Measurements from ENCODE around the gene LDLRAD4.

LDLRAD4 gene

GRCh38 chr18:13268158-13269012 is 49.8 kb downstream of the LDLRAD4 start:
- no peak for DNase-seq

- DNase-seq, result no peak
Observed at GRCh38 chr18:13269013-13269280, 50.4 kb downstream of the LDLRAD4 start.

- no peak for DNase-seq
Observed at GRCh38 chr18:13269521-13270011, 51.0 kb downstream of the LDLRAD4 start.

DNA sequence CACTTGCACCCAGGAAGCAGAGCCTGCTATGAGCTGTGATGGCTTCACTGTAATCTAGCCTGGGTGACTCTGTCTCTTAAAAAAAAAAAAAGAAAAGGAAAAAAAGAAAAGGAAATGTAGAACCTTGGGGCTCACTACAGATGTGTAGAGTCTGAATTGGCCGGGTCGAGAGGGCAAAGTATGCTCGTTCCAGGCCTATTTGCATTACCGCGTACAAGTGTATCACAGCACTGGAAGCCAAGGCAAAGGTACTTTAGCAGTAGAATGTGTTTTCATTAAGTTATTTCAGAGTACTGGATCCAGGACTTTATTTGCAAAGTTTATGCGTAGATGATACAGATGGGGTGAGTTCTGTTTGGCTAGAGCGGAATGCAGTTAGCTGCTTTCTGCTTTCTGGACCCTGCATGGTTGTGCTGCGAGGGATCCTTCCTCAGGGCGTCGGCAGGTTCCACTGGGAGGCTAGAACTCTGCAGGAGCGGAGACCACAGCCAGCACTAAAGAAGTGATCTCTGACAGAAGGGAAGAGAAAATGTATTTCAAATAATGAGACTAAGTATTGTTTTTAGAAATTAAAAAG is 51.8 kb downstream of the LDLRAD4 start:
- DNase-seq, result no peak

DNA sequence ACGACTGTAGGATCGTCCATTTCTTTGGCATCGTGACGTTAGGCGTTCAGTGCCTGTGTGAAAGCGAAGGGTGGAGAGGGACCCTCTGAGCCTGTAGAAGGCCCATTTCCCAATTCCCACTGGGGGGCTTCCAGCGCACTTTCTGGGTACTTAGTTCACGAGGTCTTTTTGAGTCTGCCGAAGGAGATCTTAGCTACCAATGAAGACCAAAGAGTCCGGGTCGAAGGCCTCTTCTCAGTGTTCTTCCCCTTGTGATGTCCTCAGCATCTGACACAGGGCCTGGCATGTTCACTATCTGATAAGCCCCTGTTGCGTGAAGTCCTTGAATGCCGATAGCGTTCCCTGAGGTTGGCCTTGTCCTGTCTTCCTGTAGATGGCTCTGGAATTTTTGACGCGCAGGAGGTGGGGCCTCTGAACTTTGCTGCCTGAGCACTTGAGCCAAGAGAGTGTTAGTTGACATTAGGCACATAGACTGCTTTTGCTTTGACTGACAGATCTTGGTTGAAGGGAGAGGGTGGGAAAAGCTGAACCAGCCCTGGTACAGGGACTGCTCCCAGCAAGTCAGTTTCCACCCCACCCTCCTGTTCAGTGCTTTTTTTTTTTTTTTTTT is 52.8 kb downstream of the LDLRAD4 start:
- DNase-seq, result no peak

DNA sequence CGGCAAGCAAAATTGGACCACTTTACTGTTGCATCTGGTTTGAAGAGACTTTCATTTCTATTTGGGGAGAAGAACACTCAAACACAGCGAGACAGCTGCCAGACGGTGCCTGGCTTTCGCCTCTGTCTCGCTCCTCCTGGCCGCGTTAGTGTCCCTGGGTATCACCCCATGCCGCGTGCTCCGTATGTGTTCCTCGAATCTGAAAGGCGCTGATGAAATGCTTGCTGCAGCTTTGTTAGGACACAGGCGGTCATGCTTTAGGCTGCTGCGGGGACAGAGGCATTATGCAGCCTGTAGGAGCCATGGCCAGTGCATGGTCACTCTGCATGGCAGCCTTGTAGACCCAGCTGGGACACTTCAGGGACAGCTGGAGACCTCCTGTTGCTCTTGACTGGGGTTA is 53.9 kb downstream of the LDLRAD4 start:
- DNase-seq, result no peak

GRCh38 chr18:13273800-13274199 is 55.2 kb downstream of the LDLRAD4 start:
- no peak for DNase-seq

DNA sequence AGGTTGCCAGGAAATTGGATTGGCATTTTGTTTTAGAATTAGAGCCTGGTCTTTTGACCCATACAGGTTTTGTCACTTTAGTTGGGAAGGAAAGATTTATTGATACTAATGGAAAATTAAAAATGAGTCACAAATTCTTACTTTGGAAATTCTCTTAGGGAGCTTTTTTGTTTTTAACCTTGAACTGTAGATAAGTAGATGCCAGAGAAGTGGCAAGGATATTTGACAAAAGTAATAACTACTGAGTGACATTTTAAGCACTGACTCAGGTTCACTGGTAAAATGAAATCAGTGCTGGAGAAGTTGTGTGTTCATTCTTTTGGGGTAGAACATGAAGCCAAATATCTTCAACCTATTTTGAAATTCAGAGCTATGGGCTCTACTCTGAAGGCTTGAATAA is 56.5 kb downstream of the LDLRAD4 start:
- no peak for DNase-seq

DNA sequence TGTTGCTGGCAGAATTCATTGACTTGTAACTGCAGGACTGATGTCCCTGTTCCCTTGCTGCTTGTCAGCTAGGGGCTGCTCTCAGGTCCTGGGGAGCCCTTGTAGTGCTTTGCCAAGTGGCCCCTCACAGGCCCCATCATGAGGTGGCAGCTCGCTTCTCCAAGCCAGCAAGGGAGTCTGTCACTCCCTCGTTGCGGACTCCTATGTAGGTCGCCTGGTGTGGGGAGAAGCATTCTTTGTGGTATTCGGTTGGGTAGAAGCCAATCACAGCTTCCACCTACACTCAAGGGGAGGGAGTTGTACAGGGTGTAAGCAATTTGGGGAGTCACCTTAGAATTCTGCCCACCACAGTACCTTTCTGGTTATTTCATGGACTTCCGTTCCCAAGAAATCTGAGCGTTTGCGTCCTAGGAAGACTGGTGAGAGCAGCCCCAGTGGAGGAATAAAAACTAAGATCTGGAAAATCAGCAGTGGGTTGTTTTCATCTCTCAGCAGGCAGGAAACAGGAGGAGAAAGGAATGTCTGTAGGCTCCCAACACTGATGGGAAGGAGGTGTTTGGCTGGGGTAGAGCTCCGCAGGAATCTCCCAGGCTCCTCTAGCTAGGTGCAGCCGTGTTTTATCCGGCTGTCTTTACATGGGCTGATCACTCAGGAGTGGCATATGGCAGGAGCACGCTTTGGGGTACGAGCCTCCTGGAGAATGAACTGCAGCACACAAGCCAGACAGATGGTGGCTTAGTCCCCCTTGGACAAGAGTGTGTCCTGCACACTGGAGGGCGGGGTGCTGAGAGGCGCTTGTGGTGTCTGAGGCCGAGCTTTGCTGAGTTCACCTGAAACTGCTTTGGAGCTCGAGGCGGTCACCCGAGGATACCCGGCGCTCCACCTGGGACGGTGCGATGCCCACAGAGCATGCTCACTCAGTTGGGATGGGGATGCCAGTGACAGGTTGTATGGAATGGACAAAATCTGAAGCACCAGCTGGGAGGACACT is 58.3 kb downstream of the LDLRAD4 start:
- no peak for DNase-seq

DNA sequence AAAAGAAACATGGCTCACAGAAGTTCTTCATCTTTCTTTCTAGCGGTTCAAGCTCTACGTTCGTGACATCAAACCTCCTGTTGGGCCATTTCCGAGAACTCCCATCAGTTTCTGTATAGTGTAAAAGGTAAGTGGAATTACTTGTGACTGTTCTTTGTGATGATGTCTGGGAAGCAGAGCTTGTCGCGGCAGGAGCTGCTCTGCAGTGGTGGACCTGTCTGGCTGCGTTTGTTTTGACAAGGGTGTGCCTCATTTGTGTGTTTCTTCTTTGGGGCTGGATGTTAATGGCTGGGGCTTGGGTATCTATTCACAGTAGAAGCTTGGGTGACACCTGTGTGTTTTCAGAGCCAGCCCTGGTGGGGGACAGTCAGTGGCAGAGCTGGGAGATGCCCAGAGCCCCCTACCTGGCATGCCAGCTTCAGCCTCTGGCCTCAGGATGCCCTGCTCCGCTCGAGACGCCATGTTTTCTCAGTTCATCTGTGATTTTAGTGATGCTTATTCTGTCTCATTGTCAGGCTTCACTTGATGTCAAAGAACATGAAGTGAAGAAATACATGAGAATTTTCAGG is 59.6 kb downstream of the LDLRAD4 start:
- no peak for DNase-seq

GRCh38 chr18:13279181-13280069 is 60.9 kb downstream of the LDLRAD4 start:
- no peak for DNase-seq

DNA sequence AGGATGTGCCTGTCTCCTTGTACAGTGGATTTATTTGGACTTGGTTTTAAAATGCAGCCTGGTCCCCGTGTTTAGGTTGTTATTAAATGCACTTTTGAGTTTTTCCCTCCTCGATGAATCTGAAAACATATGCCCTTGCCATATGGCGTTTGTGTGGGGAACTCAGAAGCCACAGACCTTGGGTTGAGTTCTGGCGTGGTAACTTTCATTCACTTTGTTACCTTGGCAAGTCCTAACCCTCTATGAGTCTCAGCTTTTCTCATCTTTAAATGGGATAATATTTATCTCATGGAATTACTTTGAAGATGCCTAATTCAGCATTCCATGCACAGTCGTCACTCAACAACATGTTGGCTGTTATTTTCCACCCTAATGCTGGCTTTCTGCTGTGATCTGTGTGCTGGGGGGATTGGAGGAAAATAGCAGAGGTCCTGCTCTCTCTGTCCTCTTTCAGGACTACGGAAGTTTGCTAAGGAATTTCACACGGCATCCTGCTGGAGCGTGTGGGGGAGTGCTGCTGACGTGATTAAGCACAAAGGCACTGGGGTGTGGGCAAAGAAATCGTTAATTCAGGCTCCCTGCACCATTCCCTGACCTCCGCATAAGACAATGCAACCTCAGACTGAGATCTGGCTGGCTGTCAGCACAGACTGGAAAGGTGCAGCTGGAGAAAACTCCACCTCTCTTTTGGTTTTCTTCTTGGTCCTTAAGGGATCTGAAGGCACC is 61.7 kb downstream of the LDLRAD4 start:
- DNase-seq, result no peak

DNA sequence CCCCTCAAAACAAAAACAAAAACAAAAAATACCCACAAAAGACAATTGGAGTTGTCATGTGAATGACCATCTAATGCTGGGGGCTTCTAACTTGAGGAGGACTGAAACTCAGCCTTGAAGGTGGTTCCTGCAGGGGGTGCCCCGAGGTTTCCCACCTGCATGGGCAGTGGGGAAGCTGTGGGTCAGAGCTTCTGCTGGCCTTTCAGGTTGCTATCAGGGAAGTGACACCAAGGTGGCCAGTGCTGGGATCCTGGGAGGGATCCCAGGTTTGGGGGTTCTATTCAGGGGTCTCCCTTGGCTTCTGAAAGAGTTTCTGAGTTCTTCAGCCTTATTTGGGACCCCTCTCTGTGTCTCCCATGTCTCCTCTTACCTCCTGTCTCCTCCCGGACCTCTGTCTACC is 62.8 kb downstream of the LDLRAD4 start:
- DNase-seq, result no peak

GRCh38 chr18:13283746-13284145 is 65.2 kb downstream of the LDLRAD4 start:
- no peak for DNase-seq

DNA sequence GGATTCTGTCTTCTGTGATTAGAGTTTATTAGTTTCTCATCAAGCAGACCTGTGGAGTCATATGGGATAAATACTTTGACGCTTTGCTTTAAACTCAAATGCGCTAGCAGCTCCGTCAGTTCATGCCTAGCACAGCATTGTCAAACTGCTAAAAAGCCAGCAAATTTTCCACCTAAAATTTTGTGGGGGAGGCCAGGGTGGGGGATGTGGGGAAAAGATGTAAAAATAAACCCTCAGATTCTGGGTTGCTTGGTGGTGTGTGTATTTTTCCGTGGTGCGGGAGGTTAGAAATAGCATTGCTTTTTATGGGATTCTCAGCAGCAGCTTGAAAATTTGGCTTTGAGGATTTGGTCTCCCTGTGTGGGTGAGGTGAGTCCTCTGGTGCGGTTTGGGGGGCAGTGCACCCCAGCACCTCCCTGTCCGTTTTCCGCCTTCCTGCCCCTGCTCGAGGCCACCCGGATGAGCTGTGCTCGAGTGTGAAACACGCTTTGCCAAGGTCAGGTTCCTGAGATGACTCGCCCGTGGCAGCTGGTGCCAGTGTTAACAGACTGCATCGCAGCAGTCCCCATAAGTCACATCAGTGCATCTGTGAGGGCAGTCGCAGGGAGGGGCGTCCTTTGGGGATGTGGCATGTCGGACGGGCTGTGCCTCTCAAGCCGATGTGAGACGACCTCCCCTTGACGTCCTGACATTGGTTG is 65.9 kb downstream of the LDLRAD4 start:
- no peak for DNase-seq

DNA sequence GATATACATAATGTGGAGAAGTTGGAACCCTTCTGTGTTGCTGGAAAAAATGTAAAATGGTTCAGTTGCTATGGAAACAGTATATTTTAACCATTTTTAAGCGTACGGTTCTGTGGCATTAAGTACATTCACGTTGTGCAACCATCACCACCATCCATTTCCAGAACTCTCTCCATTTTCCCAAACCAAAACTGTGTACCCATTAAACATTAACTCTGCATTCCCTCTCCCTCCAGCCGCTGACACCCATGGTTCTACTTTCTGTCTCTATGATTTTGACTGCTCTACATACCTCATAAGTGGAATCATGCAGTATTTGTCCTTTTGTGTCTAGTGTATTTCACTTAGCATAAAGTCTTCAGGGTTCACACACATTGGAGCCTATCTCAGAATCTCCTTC is 67.3 kb downstream of the LDLRAD4 start:
- DNase-seq, result no peak

DNA sequence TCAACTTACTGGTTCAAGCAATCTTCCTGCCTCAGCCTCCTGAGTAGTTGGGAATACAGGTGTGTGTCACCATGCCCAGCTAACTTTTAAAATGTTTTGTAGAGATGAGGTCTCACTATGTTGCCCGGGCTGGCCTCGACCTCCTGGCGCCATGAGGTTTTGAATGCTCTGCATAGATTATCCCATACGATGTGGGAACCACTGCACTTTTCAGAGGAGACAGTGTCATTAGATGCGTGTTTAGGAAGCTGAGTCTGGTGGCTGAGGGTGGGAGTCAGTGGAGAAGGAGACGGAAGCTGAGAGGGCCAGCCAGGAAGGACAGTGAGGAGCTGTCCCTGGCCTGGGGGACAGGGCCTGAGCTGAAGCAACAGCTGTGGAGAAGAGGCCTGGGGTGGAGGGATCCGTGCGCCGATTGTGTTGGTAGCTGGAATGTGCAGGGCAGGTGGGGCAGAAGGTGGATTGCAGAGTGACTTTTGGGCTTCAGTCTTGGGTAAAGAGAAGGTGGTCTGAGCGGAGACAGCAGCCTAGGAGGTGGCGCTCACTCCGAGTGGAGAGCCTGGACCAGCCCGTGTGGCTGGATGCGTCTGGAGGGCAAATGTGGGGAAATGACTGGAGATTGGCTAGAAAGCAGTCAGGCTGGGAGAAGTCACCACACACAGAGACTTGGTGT is 68.0 kb downstream of the LDLRAD4 start:
- no peak for DNase-seq

- no peak for DNase-seq
Observed at GRCh38 chr18:13287372-13287771, 68.8 kb downstream of the LDLRAD4 start.

GRCh38 chr18:13288509-13289133 is 70.1 kb downstream of the LDLRAD4 start:
- no peak for DNase-seq

Data from NCI-H526 treated with DMSO at 0.1 percent for 48 hours (cell line).